ENCODE measurements around the gene SPIB.

The SPIB gene

GRCh38 chr19:50413531-50413930 is 5.2 kb upstream of the SPIB start:
- peaks cover 7% of the 10 kb centered on the region; the same call in 1 of the 2 replicates for H3K36me3 ChIP-seq (ENCODE audit: insufficient read depth, low read length)

GRCh38 chr19:50414864-50415660 is 3.7 kb upstream of the SPIB start:
- no peaks in the 10 kb centered on the region for H3K9me3 ChIP-seq (ENCODE audit: insufficient read depth, low read depth, low read length)
- H3F3A ChIP-seq (ENCODE audit: low read depth), result no peaks in the 10 kb centered on the region
- H3K4me3 ChIP-seq (ENCODE audit: low read length, poor library complexity, severe bottlenecking), result no peak overlapping the region
- H3K4me2 ChIP-seq (ENCODE audit: low read depth, low read length, poor library complexity, severe bottlenecking), result no peak overlapping the region
- H4K20me1 ChIP-seq (ENCODE audit: insufficient read depth, low read length, poor library complexity, severe bottlenecking), result no peaks in the 10 kb centered on the region
- H3K9ac ChIP-seq (ENCODE audit: low read depth, low read length, poor library complexity, severe bottlenecking), result no peak overlapping the region
- 0 out of 2 replicates have a peak, but pooled peaks cover under 1% of the 10 kb centered on the region for H3K36me3 ChIP-seq (ENCODE audit: insufficient read depth, low read length)
- H3K4me1 ChIP-seq (ENCODE audit: insufficient read depth, low read length, poor library complexity, severe bottlenecking), result no peaks in the 10 kb centered on the region
- peak; percentile 61 for TF ChIP-seq CTCF (conservative IDR thresholded peaks at IDR 0.05; ENCODE audit: low read length)
- TF ChIP-seq EZH2phosphoT487 (IDR thresholded peaks at IDR 0.05; ENCODE audit: borderline replicate concordance), result no peak
- no peak overlapping the region for H2AFZ ChIP-seq (ENCODE audit: low read length)
- H3K9me2 ChIP-seq (replicated peaks; ENCODE audit: low read depth, low read length), result no peaks in the 10 kb centered on the region
- H3K27me3 ChIP-seq (ENCODE audit: insufficient read depth, low read length, poor library complexity, severe bottlenecking), result no peaks in the 10 kb centered on the region
- no peaks in the 10 kb centered on the region for H3K79me2 ChIP-seq (ENCODE audit: insufficient read depth, low read length)

More at GRCh38 chr19:50413531-50413930, 5.2 kb upstream of the SPIB start:
- no peaks in the 10 kb centered on the region for H3K9me2 ChIP-seq (replicated peaks; ENCODE audit: low read depth, low read length)
- no peak overlapping the region for H3K9ac ChIP-seq (ENCODE audit: low read depth, low read length, poor library complexity, severe bottlenecking)
- H3K4me3 ChIP-seq (ENCODE audit: low read length, poor library complexity, severe bottlenecking), result no peak overlapping the region
- no peaks in the 10 kb centered on the region for H4K20me1 ChIP-seq (ENCODE audit: insufficient read depth, low read length, poor library complexity, severe bottlenecking)
- no peaks in the 10 kb centered on the region for H3K79me2 ChIP-seq (ENCODE audit: insufficient read depth, low read length)
- no peak overlapping the region for H2AFZ ChIP-seq (ENCODE audit: low read length)
- no peaks in the 10 kb centered on the region for H3F3A ChIP-seq (ENCODE audit: low read depth)
- no peaks in the 10 kb centered on the region for H3K4me1 ChIP-seq (ENCODE audit: insufficient read depth, low read length, poor library complexity, severe bottlenecking)
- TF ChIP-seq EZH2phosphoT487 (IDR thresholded peaks at IDR 0.05; ENCODE audit: borderline replicate concordance) (no peak), CTCF (conservative IDR thresholded peaks at IDR 0.05; ENCODE audit: low read length) (no peak)
- H3K4me2 ChIP-seq (ENCODE audit: low read depth, low read length, poor library complexity, severe bottlenecking), result no peak overlapping the region
- no peaks in the 10 kb centered on the region for H3K9me3 ChIP-seq (ENCODE audit: insufficient read depth, low read depth, low read length)
- no peaks in the 10 kb centered on the region for H3K27me3 ChIP-seq (ENCODE audit: insufficient read depth, low read length, poor library complexity, severe bottlenecking)

GRCh38 chr19:50415661-50416033 is 3.1 kb upstream of the SPIB start:
- Histone ChIP-seq H3K4me2 (ENCODE audit: low read depth, low read length, poor library complexity, severe bottlenecking) (no peak overlapping the region), H4K20me1 (ENCODE audit: insufficient read depth, low read length, poor library complexity, severe bottlenecking) (no peaks in the 10 kb centered on the region), H3K79me2 (ENCODE audit: insufficient read depth, low read length) (no peaks in the 10 kb centered on the region), H3K9me2 (replicated peaks; ENCODE audit: low read depth, low read length) (no peaks in the 10 kb centered on the region), H3K4me3 (ENCODE audit: low read length, poor library complexity, severe bottlenecking) (no peak overlapping the region), H3K27me3 (ENCODE audit: insufficient read depth, low read length, poor library complexity, severe bottlenecking) (no peaks in the 10 kb centered on the region), H3F3A (ENCODE audit: low read depth) (no peaks in the 10 kb centered on the region), H3K9ac (ENCODE audit: low read depth, low read length, poor library complexity, severe bottlenecking) (no peak overlapping the region), H3K9me3 (ENCODE audit: insufficient read depth, low read depth, low read length) (no peaks in the 10 kb centered on the region), H2AFZ (ENCODE audit: low read length) (no peak overlapping the region), H3K4me1 (ENCODE audit: insufficient read depth, low read length, poor library complexity, severe bottlenecking) (no peaks in the 10 kb centered on the region), H3K36me3 (ENCODE audit: insufficient read depth, low read length) (no peaks in the 10 kb centered on the region)
- TF ChIP-seq EZH2phosphoT487 (IDR thresholded peaks at IDR 0.05; ENCODE audit: borderline replicate concordance) (no peak), CTCF (conservative IDR thresholded peaks at IDR 0.05; ENCODE audit: low read length) (no peak)

Data from Loucy (cell line).